GM12891 (cell line): ENCODE measurements around the gene TUBG2.
A peak's percentile ranks its signal among the peaks of the same experiment; 100 is the strongest.
"Not testable (repeated sequence)": the region's sequence is repeated elsewhere in the genome, so short reads cannot be mapped to it uniquely, and the experiment has no call there.

Experiments used
- DNase-seq: peaks from one replicate; pipeline ENCODE4 v3.0.0; 2011; ENCODE audit warnings: low spot score; ENCODE audit not compliant: insufficient read length
- FAIRE-seq: peaks from 2 replicates; lab custom pipeline; 2011; peaks lifted over from hg19 to GRCh38; lab: Jason Lieb, UNC
- PAX5 ChIP-seq: IDR thresholded peaks from 2 replicates; pipeline ENCODE4 v1.6.1; 2011; ENCODE audit warnings: low read length, moderate library complexity, mild to moderate bottlenecking; ENCODE audit not compliant: insufficient read depth, severe bottlenecking
- POLR2A ChIP-seq: IDR thresholded peaks from 2 replicates; pipeline ENCODE4 v1.6.1; 2011; ENCODE audit warnings: low read depth, low read length, control low read depth
- POLR2AphosphoS5 ChIP-seq: IDR thresholded peaks from 2 replicates; pipeline ENCODE4 v1.6.1; 2011; ENCODE audit warnings: low read depth, low read length, control low read depth
- POU2F2 ChIP-seq: IDR thresholded peaks from 2 replicates; pipeline ENCODE4 v1.6.1; 2011; ENCODE audit warnings: low read depth, mild to moderate bottlenecking, control low read depth, low read length, moderate library complexity
- SPI1 ChIP-seq: IDR thresholded peaks from 2 replicates; pipeline ENCODE4 v1.6.1; 2011; ENCODE audit warnings: low read depth, low read length, control low read depth
- TAF1 ChIP-seq: IDR thresholded peaks from 2 replicates; pipeline ENCODE4 v1.6.1; 2011; ENCODE audit warnings: low read depth, low read length, control low read depth

TUBG2 gene

GRCh38 chr17:42653179-42654124, 5.6 kb upstream of the TUBG2 start:
- no peak for FAIRE-seq
- no peak for TF ChIP-seq TAF1
- TF ChIP-seq POLR2A = no peak
- no peak for TF ChIP-seq PAX5
- TF ChIP-seq POU2F2 = no peak
- no peak for TF ChIP-seq POLR2AphosphoS5
- TF ChIP-seq SPI1 = no peak
- DNase-seq = no peak

- no peak for DNase-seq
- FAIRE-seq = no peak
- TF ChIP-seq POU2F2 = no peak
- TF ChIP-seq SPI1 = no peak
- TF ChIP-seq PAX5 = no peak
- TF ChIP-seq POLR2A = no peak
- no peak for TF ChIP-seq POLR2AphosphoS5
- TF ChIP-seq TAF1 = no peak
These were observed 3.6 kb upstream of the TUBG2 start for GRCh38 chr17:42655528-42655927.

DNA sequence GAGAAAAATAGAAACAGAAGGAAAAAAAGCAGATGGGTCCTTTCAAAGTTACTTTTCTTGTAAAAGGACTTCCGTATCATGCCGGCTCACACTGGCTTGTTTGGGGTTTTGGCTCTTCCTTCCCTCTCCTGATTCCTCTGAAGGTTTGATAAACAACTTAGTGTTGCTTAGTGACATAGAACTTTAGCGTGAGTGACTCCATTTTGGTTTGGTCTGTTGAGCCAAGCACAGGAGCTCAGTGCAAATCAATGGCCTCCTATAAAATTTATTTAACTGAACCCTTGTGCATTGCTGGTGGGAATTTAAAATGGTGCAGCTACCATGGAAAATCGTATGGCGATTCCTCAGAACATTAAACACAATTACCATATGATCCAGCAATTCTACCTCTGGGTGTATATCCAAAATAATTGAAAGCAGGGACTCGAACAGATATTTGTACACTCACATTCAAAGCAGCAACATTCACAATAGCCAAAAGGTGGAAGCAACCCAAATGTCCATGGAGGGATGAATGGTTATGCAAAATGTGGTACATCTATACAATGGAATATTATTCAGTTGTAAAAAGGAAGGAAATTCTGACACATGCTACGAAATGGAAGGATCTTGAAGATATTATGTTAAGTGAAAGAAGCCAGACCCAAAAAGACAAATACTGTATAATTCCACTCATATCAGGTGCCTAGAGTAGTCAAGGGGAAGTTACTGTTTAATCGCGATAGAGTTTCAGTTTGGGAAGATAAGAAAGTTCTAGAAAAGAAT, 1.1 kb upstream of the TUBG2 start:
- FAIRE-seq (no peak), DNase-seq (no peak)
- TF ChIP-seq POU2F2 (no peak), PAX5 (no peak), SPI1 (no peak), TAF1 (no peak), POLR2A (no peak), POLR2AphosphoS5 (no peak)

GRCh38 chr17:42659932-42660274, 819 bp downstream of the TUBG2 start:
- DNase-seq = not testable (repeated sequence)
- peak; percentile 85 for FAIRE-seq

DNA sequence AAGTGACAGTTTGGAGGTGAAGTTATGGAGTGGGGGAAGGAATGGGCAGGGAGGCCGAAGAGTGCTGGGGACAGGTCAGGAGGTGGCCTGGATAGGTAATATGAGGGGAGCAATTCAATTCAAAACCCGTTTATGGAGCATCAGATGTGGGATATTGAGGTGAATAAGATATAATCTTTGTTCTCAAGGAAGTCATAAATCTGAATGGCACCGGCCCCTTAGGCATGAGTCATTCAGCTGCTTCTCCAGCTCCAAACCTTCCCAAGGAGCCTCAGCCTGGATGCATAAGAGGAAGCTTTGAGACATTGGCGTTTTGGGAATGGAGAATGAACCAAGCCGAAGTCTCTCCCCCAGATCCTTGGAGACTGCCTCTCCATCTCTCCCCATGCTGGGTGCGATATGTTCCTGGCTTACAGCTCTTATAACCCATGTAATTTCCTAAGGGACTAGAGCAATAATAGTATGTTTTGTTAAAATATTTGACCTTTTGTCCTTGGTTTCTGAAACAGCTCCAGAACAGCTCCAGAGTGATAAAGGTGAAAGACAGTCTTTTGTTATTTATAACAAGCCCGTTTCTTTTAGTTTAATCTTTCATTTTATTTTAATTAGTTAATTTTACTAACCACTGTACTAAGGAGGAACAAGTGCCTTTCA, 1.7 kb downstream of the TUBG2 start:
- no peak for DNase-seq
- TF ChIP-seq SPI1 (no peak), TAF1 (no peak)
- FAIRE-seq = no peak

GRCh38 chr17:42665581-42666001, 6.5 kb downstream of the TUBG2 start:
- no peak for FAIRE-seq
- no peak for TF ChIP-seq POU2F2
- TF ChIP-seq TAF1 = no peak
- TF ChIP-seq POLR2A = no peak
- no peak for TF ChIP-seq POLR2AphosphoS5
- TF ChIP-seq PAX5 = no peak
- no peak for DNase-seq

GRCh38 chr17:42666126-42666525, 7.0 kb downstream of the TUBG2 start:
- FAIRE-seq, DNase-seq: not testable (repeated sequence)

GRCh38 chr17:42667088-42667951, 8.2 kb downstream of the TUBG2 start:
- DNase-seq = no peak
- TF ChIP-seq TAF1 (no peak), POLR2A (no peak), POU2F2 (no peak), SPI1 (no peak)

DNA sequence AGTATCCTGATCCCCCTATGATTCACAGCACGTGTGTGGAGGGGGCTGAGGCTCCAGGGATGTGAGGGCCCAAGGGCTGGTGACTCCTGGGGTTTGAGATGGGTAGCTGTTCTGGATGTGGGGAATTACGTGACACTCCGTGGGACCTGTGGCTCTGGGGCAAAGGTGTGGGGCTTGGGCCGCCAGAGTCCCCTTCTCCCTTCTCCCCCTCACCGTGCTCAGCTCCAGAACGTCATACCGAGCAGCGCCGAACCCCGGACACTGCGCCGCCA, 10.6 kb downstream of the TUBG2 start:
- DNase-seq (no peak), FAIRE-seq (peak; percentile 13)
- TF ChIP-seq POLR2A = no peak
- TF ChIP-seq PAX5 = no peak
- TF ChIP-seq POU2F2 = no peak
- TF ChIP-seq TAF1 = no peak
- TF ChIP-seq SPI1 = no peak
- no peak for TF ChIP-seq POLR2AphosphoS5

More at GRCh38 chr17:42667088-42667951, 8.2 kb downstream of the TUBG2 start:
- no peak for FAIRE-seq
